H1 (cell line): Measurements from ENCODE around the gene KIF20A. TPM values are rescaled to one million over a fixed set of nuclear protein-coding genes. Genes with fewer than 3 reads are reported as not detected.

Experiments used
- CTCF ChIA-PET: fragments of 300-600 bp; sonication (Branson Sonifier 250); formaldehyde crosslinking; loops from one replicate; lab custom pipeline; 2021; ENCODE audit not compliant: partially characterized antibody; lab: Charles Lee
- POLR2A ChIA-PET: fragments of 300-600 bp; sonication (Branson Sonifier 250); formaldehyde crosslinking; loops from one replicate; lab custom pipeline; 2021; ENCODE audit warnings: inconsistent platforms; ENCODE audit not compliant: partially characterized antibody; lab: Charles Lee
- DNase-seq, 2 experiments: peaks; one replicate each; pipeline versions ENCODE4 v3.0.0 to v3.0.0-alpha.2; 2010 to 2022; ENCODE audit warnings: low spot score in 2 of 2, low read depth in 1 of 2, mixed read lengths in 1 of 2
- FAIRE-seq: peaks from 2 replicates; lab custom pipeline; 2011; peaks lifted over from hg19 to GRCh38; lab: Jason Lieb, UNC
- H2AFZ ChIP-seq: 2 replicates; pipeline ENCODE4 v1.8.1; 2012; ENCODE audit warnings: low read length, inconsistent platforms
- H2AK5ac ChIP-seq: 2 replicates; pipeline ENCODE4 v1.6.1; 2013; ENCODE audit warnings: low read depth, low read length
- H2BK120ac ChIP-seq: replicated peaks from 2 replicates; pipeline ENCODE3; 2013; ENCODE audit warnings: low read depth, low read length, inconsistent platforms
- H2BK12ac ChIP-seq: 2 replicates; pipeline ENCODE4 v1.6.1; 2013; ENCODE audit warnings: low read depth, low read length
- H2BK15ac ChIP-seq: 2 replicates; pipeline ENCODE4 v1.6.1; 2013; ENCODE audit warnings: low read length
- H2BK20ac ChIP-seq: 2 replicates; pipeline ENCODE4 v1.6.1; 2013; ENCODE audit warnings: low read length
- H2BK5ac ChIP-seq: 2 replicates; pipeline ENCODE4 v1.6.1; 2013; ENCODE audit warnings: low read depth, low read length
- H3K14ac ChIP-seq: 2 replicates; pipeline ENCODE4 v1.6.1; 2013; ENCODE audit warnings: inconsistent platforms; ENCODE audit not compliant: insufficient read length
- H3K18ac ChIP-seq: 2 replicates; pipeline ENCODE4 v1.6.1; 2013; ENCODE audit warnings: low read length; ENCODE audit errors: extremely low read depth
- H3K23ac ChIP-seq: 2 replicates; pipeline ENCODE4 v1.6.1; 2013; ENCODE audit warnings: inconsistent platforms; ENCODE audit not compliant: insufficient read length
- H3K23me2 ChIP-seq: 2 replicates; pipeline ENCODE4 v1.6.1; 2013; ENCODE audit warnings: low read depth, low read length
- H3K27ac ChIP-seq: 2 replicates; pipeline ENCODE4 v1.6.1; 2011; ENCODE audit warnings: low read depth, low read length, inconsistent platforms
- H3K27me3 ChIP-seq, 4 experiments: replicated peaks in 1 of 4; 1 replicate in 1 of 4; 2 replicates in 3 of 4; pipeline versions ENCODE4 v1.6.1 to v1.8.1; 2011 to 2013; ENCODE audit warnings: low read length in 3 of 4, mild to moderate bottlenecking in 3 of 4, inconsistent platforms in 2 of 4, mixed read lengths in 2 of 4, moderate library complexity in 1 of 4; ENCODE audit not compliant: control insufficient read depth in 3 of 4, insufficient read depth in 3 of 4; ENCODE audit errors: extremely low read depth in 1 of 4
- H3K36me3 ChIP-seq, 4 experiments: 2 replicates each; pipeline versions ENCODE4 v1.6.1 to v1.8.1; 2011 to 2013; ENCODE audit warnings: mild to moderate bottlenecking in 4 of 4, low read length in 3 of 4, moderate library complexity in 2 of 4, control low read depth in 1 of 4, inconsistent platforms in 1 of 4; ENCODE audit not compliant: insufficient read depth in 4 of 4, control insufficient read depth in 2 of 4
- H3K4ac ChIP-seq: replicated peaks from 2 replicates; pipeline ENCODE3; 2013; ENCODE audit warnings: low read length, low read depth, mixed read lengths, inconsistent platforms; ENCODE audit not compliant: insufficient read length
- H3K4me1 ChIP-seq, 4 experiments: replicated peaks in 1 of 4; 1 replicate in 1 of 4; 2 replicates in 3 of 4; pipeline versions ENCODE4 v1.6.1 to v1.8.1; 2011 to 2013; ENCODE audit warnings: low read length in 3 of 4, inconsistent platforms in 2 of 4, mixed read lengths in 1 of 4; ENCODE audit not compliant: insufficient read depth in 4 of 4, control insufficient read depth in 3 of 4
- H3K4me2 ChIP-seq, 2 experiments: 2 replicates each; pipeline versions ENCODE4 v1.6.1 to v1.8.1; 2011 to 2013; ENCODE audit warnings: low read depth in 2 of 2, low read length in 2 of 2, control low read depth in 1 of 2, inconsistent platforms in 1 of 2, mild to moderate bottlenecking in 1 of 2; ENCODE audit not compliant: insufficient read depth in 1 of 2
- H3K4me3 ChIP-seq, 4 experiments: fragments of 200-600, 300-600 bp in 1 of 4; sonication (generic), shearing (Covaris generic), sonication (Bioruptor Twin) in 1 of 4; 2 replicates each; pipeline versions ENCODE4 v1.5.1 to v1.8.1; 2011 to 2016; ENCODE audit warnings: low read length in 4 of 4, low read depth in 3 of 4, control low read depth in 2 of 4, inconsistent platforms in 2 of 4, mild to moderate bottlenecking in 2 of 4, mixed read lengths in 1 of 4, moderate library complexity in 1 of 4; ENCODE audit not compliant: insufficient read depth in 2 of 4; ENCODE audit errors: extremely low read depth in 1 of 4
- H3K56ac ChIP-seq: replicated peaks from 2 replicates; pipeline ENCODE3; 2013; ENCODE audit warnings: low read depth, mild to moderate bottlenecking, mixed read lengths, low read length, inconsistent platforms; ENCODE audit not compliant: insufficient read length
- H3K79me1 ChIP-seq: 2 replicates; pipeline ENCODE4 v1.6.1; 2013; ENCODE audit warnings: low read depth, low read length, control low read depth
- H3K79me2 ChIP-seq, 2 experiments: 2 replicates each; pipeline versions ENCODE4 v1.6.1 to v1.8.1; 2012 to 2013; ENCODE audit warnings: low read length in 2 of 2, mild to moderate bottlenecking in 2 of 2, inconsistent platforms in 1 of 2; ENCODE audit not compliant: insufficient read depth in 2 of 2, control insufficient read depth in 1 of 2
- H3K9ac ChIP-seq, 4 experiments: replicated peaks in 1 of 4; 1 replicate in 1 of 4; 2 replicates in 3 of 4; pipeline versions ENCODE4 v1.6.1 to v1.8.1; 2011 to 2013; ENCODE audit warnings: low read depth in 3 of 4, low read length in 3 of 4, control low read depth in 2 of 4, mild to moderate bottlenecking in 2 of 4, moderate library complexity in 2 of 4, inconsistent platforms in 1 of 4; ENCODE audit errors: extremely low read depth in 1 of 4
- H3K9me3 ChIP-seq, 2 experiments: 2 replicates each; pipeline versions ENCODE4 v1.6.1 to v1.8.1; 2012 to 2013; ENCODE audit warnings: mild to moderate bottlenecking in 2 of 2, moderate library complexity in 2 of 2, control low read depth in 1 of 2, inconsistent platforms in 1 of 2, low read depth in 1 of 2, low read length in 1 of 2, mixed read lengths in 1 of 2; ENCODE audit not compliant: insufficient read depth in 2 of 2
- H4K20me1 ChIP-seq, 2 experiments: replicated peaks in 1 of 2; 2 replicates each; pipeline versions ENCODE3 to v1.8.1; 2011 to 2013; ENCODE audit warnings: inconsistent platforms in 2 of 2, low read length in 2 of 2, mild to moderate bottlenecking in 1 of 2; ENCODE audit not compliant: insufficient read depth in 2 of 2, control insufficient read depth in 1 of 2
- H4K5ac ChIP-seq: 2 replicates; pipeline ENCODE4 v1.6.1; 2013; ENCODE audit warnings: low read length, low read depth, mixed read lengths, inconsistent platforms; ENCODE audit not compliant: insufficient read length
- H4K8ac ChIP-seq: 2 replicates; pipeline ENCODE4 v1.8.0; 2013; ENCODE audit warnings: mild to moderate bottlenecking, moderate library complexity, low read length, inconsistent platforms; ENCODE audit not compliant: insufficient read depth; ENCODE audit errors: extremely low read depth
- H4K91ac ChIP-seq: replicated peaks from 2 replicates; pipeline ENCODE3; 2013; ENCODE audit warnings: low read length, mixed read lengths, inconsistent platforms; ENCODE audit not compliant: insufficient read length
- BACH1 ChIP-seq: IDR thresholded peaks from 2 replicates; pipeline ENCODE4 v1.6.1; 2012; ENCODE audit warnings: low read length, improper control_type of control experiment
- CBX5 ChIP-seq: fragments of 300-800, 300-1000 bp; sonication (generic); IDR thresholded peaks from 2 replicates; pipeline ENCODE4 v1.7.1; 2016; ENCODE audit warnings: antibody characterized with exemption, low read length, low read depth
- CREB1 ChIP-seq: IDR thresholded peaks from 2 replicates; pipeline ENCODE4 v1.6.1; 2012; ENCODE audit warnings: inconsistent platforms
- EP300 ChIP-seq, 2 experiments: IDR thresholded peaks; 1 replicate in 1 of 2; 2 replicates in 1 of 2; pipeline ENCODE4 v1.6.1; 2011 to 2012; ENCODE audit warnings: low read depth in 2 of 2, low read length in 2 of 2, mild to moderate bottlenecking in 2 of 2, borderline replicate concordance in 1 of 2, inconsistent platforms in 1 of 2, moderate library complexity in 1 of 2
- GABPA ChIP-seq: IDR thresholded peaks from 2 replicates; pipeline ENCODE4 v1.6.1; 2011; ENCODE audit warnings: mild to moderate bottlenecking, low read length, moderate library complexity, borderline replicate concordance; ENCODE audit not compliant: insufficient read depth
- KDM1A ChIP-seq: fragments of 200-600, 300-600 bp; sonication (generic); IDR thresholded peaks from 2 replicates; pipeline ENCODE4 v1.7.1; 2016; ENCODE audit warnings: mild to moderate bottlenecking, low read length, borderline replicate concordance
- NANOG ChIP-seq: IDR thresholded peaks from 2 replicates; pipeline ENCODE4 v1.6.1; 2011; ENCODE audit warnings: low read length, low read depth, mild to moderate bottlenecking, inconsistent platforms; ENCODE audit not compliant: insufficient read depth, poor library complexity, severe bottlenecking
- POLR2A ChIP-seq, 2 experiments: IDR thresholded peaks; 1 replicate in 1 of 2; 2 replicates in 1 of 2; pipeline ENCODE4 v1.6.1; 2011; ENCODE audit warnings: low read depth in 2 of 2, low read length in 2 of 2, mild to moderate bottlenecking in 2 of 2; ENCODE audit errors: control extremely low read depth in 1 of 2
- TCF12 ChIP-seq: IDR thresholded peaks from 2 replicates; pipeline ENCODE4 v1.6.1; 2011; ENCODE audit warnings: low read depth, mild to moderate bottlenecking, low read length
- WGBS, 2 experiments: shearing (Covaris generic) in 1 of 2; methylation state at CpG; one replicate each; pipeline versions ENCODE4 v1.1.6 to v1.1.7; 2013 to 2015; ENCODE audit warnings: low lambda C conversion rate in 2 of 2, mixed read lengths in 2 of 2, inconsistent platforms in 1 of 2, low coverage in 1 of 2, missing lambda C conversion rate in 1 of 2; ENCODE audit not compliant: insufficient replicate concordance in 2 of 2, insufficient coverage in 1 of 2, insufficient read length in 1 of 2; ENCODE audit errors: extremely low coverage in 1 of 2, missing lambda C conversion rate in 1 of 2; 5-methylcytosine and 5-hydroxymethylcytosine counted together
- polyA plus RNA-seq, 7 experiments: library from polyadenylated mRNA; depleted of rRNA in 3 of 7; stranded (reverse) in 5 of 7; unstranded in 2 of 7; fragments of >200 nt in 5 of 7; fragments of 200-250 nt in 2 of 7; gene quantifications; 1 replicate in 5 of 7; 2 replicates in 1 of 7; 4 replicates in 1 of 7; pipeline versions ENCODE4 v1.2.1 to v1.2.3, GENCODE V29; 2011 to 2013; ENCODE audit warnings: missing spikeins in 2 of 7, mixed read lengths in 2 of 7
- total RNA-seq: library from RNA; stranded (reverse); fragmentation: NEBNext Ultra II Directional; extraction: Animal tissue kit (Norgen Biotek cat#: 25700); gene quantifications from 2 replicates; pipeline ENCODE4 v1.2.1, GENCODE V29; 2021

KIF20A gene
- total and polyA plus RNA-seq, 2 of the 8 experiments (the other 6 are each of a cell fraction or from before 2014, with no cell fraction given) = 33.3 to 67.1 TPM

GRCh38 chr5:138132543-138132942 lies 46.4 kb upstream of the KIF20A start:
- Histone ChIP-seq H3K23me2 (no peaks in the 10 kb centered on the region), H2BK5ac (no peak overlapping the region), H3K4me1 (no peaks in the 10 kb centered on the region; a peak in 1 of 7 replicates), H3K18ac (no peak overlapping the region), H3K4ac (no peak overlapping the region), H2AFZ (no peak overlapping the region), H2BK15ac (no peak overlapping the region), H2AK5ac (no peak overlapping the region), H2BK20ac (no peak overlapping the region), H3K4me2 (0 out of 4 replicates have a peak overlapping the region, but pooled peaks have one; percentile 21 to 29), H3K9ac (no peak overlapping the region), H3K9me3 (no peaks in the 10 kb centered on the region), H3K4me3 (peak overlapping the region in 1 of 4 experiments; percentile 49; a peak in 2 of 8 replicates), H3K56ac (no peak overlapping the region), H3K79me1 (no peaks in the 10 kb centered on the region), H2BK120ac (no peak overlapping the region), H4K91ac (no peak overlapping the region), H3K27ac (no peak overlapping the region), H2BK12ac (no peak overlapping the region), H3K27me3 (no peaks in the 10 kb centered on the region), H3K14ac (no peak overlapping the region), H4K5ac (no peak overlapping the region), H3K79me2 (no peaks in the 10 kb centered on the region), H4K8ac (no peak overlapping the region), H4K20me1 (no peaks in the 10 kb centered on the region), H3K23ac (no peak overlapping the region), H3K36me3 (no peaks in the 10 kb centered on the region)
- WGBS, 2 experiments = 88% methylated on average over 7 of the region's 7 CpGs; no CpG with 5 or more reads in 1 of the 2 experiments
- POLR2A ChIA-PET = interaction anchor here (1.4 kb wide), 1 partner anchor 55 kb away, joined by 3 read pairs; no protein-coding TSS in a partner anchor
- DNase-seq (no peak), FAIRE-seq (no peak)
- CTCF ChIA-PET = interaction anchor here (0.6 to 8.4 kb wide), 22 partner anchors 8 to 354 kb away, joined by 3 to 288 read pairs (median 6); partner anchors contain the start of gene WNT8A
- TF ChIP-seq BACH1 = no peak
- TF ChIP-seq CREB1 = no peak
- no peak for TF ChIP-seq GABPA
- TF ChIP-seq POLR2A (IDR thresholded peaks at IDR 0.05; ENCODE audit: control extremely low read depth in 1 of 2, low read depth in 2 of 2, low read length in 2 of 2) = no peak
- TF ChIP-seq CBX5 = no peak
- no peak for TF ChIP-seq TCF12
- TF ChIP-seq KDM1A = no peak
- no peak for TF ChIP-seq NANOG
- no peak for TF ChIP-seq EP300 (IDR thresholded peaks at IDR 0.05; ENCODE audit: borderline replicate concordance in 1 of 2, low read depth in 2 of 2, low read length in 2 of 2)
